Occipital lobe (tissue), 2 donors: Measurements from ENCODE around the gene RDH13. TPM values are rescaled to one million over a fixed set of nuclear protein-coding genes. Genes with fewer than 3 reads are reported as not detected.
"Not testable (repeated sequence)": the region's sequence is repeated elsewhere in the genome, so short reads cannot be mapped to it uniquely, and the experiment has no call there.

Experiments
- DNase-seq: peaks from one replicate; lab custom pipeline; 2025; lab: John Stamatoyannopoulos, UW
- total RNA-seq: library from RNA; depleted of rRNA; stranded (reverse); fragments of >200 nt; gene quantifications from one replicate; pipeline ENCODE4 v1.2.3, GENCODE V29; 2014

RDH13 gene
- total RNA-seq, 1 donor from 2014 or later, result 15.0 TPM

DNA sequence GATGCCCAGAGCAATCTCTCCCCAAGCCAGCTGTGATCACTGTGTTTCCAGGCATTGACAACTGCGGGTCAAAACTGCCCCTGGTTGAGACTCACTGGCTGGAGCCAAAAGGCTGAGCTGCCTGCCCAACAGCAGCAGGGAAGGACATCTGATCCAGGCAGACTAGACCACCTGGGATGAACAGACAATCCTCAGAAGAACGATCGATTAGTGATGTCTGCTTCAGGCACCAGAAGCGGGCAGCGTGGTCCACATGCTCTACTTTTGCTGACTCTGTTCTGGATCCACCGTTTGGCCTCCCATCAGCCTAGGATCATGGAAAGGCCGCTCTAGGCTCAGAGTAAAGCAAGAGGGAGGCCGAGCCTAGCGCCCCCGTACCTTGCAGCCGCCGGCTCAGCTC, 15.0 kb downstream of the RDH13 start:
- no peak for DNase-seq

DNA sequence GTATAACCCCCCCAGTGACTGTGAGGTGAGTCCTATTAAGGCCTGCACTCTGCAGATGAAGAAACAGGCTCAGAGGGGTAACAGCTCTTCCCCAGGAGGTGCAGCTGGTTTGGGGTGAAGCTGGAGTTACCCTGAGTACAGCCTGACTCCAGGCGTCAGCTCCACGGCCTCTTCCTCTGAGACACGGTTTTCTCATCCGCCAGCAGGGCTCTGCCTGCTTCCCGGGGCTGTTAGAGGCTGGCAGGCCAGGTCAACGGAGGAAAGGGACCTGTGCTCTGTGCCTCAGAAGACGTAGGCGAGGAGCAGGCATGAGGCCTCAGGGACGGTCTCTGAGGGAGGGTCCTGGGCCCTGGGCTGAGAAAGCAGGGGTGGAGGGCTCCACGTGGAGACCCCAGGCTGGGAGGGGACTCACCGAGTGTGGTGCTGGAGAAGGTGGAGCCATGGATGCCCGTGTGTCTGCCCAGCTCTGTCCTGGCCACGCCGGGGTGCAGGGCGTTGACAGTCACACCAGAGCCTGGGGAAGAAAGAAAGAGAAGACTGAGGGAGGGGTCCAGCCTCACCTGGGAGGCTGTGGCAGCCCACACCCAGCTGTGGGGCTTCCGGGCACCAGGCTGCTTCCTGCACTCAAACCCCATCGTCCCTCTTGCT, 15.8 kb downstream of the RDH13 start:
- DNase-seq, result no peak

DNA sequence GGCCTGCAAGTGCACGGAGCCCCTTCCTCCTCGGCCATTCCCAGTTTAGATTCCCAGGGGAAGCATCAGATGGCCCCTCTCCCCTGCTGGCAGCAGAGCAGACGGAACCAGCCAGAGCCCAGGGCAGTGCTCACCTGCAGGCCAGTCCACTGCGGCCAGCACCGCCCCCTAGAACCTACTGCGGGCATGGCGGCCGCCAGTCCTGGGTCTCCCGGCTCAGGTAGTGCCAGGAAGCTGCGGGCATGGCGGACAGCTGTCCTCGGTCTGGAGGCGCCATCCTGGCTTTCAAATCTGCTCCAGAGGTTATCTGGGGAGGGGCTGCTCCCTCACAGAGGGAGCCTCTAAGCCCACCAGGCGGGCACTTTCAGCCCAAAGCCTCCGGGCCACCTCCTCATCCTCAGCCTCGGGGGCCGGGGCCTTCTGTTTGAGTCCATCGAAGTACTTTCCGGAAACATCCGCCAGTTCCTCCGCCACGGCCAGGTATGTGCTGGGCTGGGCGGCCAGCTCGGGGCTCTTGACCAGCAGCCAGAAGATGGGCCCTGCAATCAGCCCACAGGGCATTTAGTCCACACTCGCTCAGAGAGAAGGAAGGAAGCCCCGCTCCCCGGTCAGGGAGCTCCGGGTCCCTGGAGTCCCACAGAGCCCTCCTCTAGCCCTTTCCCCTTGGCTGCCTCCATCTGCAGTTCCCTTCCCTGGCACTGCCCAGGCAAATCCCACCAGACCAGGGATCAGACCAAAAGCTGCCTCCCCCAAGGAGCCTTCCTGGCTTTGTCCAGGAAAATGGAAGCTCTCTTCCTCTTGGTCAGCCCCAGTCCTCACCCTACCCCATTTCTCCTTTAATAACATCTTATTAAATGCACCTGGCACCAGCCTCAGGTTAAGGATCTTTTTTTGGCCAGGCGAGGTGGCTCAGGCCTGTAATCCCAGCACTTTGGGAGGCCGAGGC, 17.9 kb downstream of the RDH13 start:
- DNase-seq, result no peak

DNA sequence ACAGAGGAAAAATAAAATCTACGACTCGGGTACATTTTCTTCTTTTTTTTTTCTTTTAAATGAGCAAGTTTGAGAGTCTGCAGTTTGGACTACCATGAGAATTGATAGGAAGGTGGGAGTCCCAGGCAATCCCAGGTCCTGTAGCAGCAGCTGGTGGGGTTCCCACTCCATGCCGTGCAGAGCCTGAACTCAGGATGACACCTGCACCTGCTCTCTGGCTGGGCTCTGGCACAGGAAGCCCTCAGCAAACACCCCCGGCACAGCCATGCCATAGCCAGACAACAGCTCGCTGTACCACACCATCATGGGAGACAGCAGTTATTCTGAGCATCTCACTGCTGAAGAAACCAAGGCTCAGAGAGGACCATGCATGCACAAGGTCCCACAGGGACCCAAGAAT, 18.7 kb downstream of the RDH13 start:
- no peak for DNase-seq

DNA sequence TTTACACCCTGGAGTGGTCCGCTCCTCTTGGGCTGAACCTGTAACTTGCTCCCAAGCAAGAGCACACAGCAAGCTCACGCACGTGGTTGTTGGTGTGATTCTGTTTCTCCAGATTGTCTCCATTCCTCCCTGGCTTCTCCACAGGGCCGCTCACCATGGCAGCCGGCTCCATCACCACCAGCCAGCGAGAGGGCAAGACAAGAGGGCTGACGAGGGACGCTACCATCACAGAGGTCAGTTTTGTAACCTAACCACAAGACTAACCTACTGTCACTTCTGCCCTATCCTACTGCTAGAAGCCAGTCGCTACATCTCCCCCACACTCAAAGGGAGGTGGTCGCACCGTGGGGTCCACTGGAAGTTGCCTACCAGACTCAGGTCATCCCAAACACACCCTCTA, 20.3 kb downstream of the RDH13 start:
- DNase-seq, result no peak

DNA sequence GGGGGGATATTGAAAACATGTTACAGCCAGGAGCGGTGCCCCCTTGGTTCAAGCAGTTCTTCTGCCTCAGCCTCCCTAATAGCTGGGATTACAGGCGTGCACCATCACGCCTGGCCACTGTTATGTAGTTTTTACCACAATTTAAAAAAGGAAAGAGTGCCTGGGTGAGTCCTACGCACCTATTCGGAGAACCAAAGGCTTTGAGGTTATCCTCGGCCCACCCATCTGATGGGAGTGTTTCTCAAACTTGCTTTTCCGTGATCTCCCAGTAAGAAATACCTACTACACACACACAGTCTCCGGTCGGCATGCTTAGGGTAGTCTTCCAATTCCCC, 20.6 kb downstream of the RDH13 start:
- no peak for DNase-seq

DNA sequence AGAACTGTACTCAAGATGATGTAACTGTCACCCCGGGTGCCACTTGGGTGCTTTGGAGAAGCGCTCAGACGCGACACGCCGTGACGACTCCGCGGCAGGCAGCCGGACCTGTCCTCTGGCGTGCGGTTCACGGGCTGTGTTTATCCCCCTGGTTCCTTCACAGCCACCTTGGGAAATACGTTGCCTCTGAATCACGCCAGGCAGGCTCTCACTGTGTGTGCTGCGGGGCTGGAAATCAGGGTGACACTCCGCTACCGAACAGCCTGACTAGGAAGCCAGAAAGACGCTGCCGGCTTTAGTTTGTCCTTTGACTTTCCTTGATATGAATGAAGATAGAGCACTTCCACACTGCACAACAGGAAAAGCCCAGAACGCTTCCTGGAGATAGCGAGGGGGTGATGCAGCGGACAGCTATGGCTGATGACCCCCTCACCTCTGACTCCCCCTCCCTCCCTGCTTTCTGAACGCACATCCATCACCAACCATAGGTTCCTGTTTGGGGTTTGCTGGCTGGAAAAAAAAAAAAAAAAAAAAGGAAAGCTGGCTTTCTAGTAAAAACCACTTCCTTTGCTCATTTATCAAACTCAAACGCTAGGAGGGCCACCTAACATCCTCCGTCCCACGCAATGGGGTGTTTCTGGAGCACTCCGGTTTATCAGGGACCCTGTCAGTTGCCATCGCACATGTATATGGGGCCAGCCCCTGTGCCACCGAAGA, 21.2 kb downstream of the RDH13 start:
- DNase-seq, result no peak

DNA sequence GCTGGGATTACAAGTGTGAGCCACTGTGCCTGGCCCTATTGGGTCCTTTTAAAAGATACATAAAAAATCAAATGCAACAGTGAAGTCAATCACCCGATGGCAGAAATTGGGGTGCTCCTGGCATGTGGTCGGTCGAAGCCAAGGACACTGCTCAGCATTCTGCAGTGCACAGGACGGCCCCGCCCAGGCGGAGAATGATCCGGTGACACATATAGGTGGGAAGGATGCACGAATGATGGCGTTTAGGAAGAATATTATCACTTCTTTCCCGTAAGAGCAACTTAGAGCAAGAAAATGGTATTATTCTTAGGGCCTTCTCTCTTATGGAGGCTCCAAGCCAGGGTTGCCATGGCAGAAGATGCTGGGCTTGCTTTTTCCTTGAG, 21.7 kb downstream of the RDH13 start:
- no peak for DNase-seq

DNA sequence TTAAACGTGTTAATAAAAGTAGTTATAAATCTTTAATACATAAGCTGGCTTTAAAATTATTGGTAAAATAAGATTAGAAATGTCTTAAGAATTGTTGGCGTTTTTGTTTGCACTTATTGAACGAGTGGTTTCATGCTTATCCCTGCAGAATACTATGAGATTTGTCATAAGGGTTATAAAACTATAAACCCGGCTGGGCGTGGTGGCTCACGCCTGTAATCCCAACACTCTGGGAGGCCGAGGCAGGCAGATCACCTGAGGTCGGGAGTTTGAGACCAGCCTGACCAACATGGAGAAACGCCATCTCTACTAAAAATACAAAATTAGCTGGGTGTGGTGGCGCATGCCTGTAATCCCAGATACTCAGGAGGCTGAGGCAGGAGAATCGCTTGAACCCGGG, 22.3 kb downstream of the RDH13 start:
- DNase-seq, result not testable (repeated sequence)

DNA sequence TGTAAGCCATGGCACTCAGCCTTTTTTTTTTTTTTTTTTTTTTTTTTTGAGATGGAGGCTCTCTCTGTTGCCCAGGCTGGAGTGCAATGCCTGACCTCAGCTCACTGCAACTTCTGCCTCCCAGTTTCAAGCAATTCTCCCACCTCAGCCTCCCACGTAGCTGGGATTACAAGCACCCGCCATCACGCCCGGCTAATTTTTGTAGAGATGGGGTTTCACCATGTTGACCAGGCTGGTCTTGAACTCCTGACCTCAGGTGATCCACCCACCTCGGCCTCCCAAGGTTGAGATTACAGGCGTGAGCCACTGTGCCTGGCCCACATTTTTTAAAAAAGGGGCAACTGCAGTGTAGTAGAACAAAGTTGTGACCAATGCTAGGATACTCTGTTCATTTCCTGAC, 25.3 kb downstream of the RDH13 start:
- DNase-seq, result not testable (repeated sequence)

DNA sequence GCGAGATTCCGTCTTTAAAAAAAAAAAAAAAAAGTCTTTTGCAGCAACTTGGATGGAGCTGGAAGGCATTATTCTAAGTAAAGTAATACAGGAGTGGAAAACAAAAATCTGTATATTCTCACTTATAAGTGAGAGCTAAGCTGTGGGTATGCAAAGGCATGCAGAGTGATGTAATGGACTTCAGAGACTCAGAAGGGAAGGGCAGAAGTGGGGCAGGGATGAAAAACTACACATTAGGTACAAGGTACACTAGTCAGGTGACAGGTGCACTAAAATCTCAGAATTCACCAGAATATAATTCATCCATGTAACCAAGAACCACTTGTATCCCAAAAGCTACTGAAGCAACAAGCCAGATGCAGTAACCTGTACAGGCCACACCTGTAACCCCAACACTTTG, 26.9 kb downstream of the RDH13 start:
- no peak for DNase-seq

DNA sequence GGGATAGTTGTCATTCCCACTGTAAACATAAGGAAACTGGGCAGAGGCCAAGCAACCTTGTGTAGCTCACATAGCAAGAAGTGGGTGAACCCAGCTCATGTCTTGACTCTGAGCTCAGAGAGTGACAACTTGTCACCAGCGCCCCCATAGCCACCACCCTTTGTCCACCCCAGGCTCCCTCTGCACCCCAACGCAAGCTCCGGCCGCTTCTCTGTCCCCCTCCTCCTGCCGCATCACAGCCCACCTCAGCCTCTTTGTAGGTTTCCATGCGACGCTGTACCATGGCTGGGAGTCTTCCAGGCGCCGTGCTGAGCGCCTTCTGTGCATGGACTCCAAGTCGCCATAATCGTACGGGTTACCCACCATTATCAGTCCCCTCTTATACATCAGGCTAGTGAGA, 28.2 kb downstream of the RDH13 start:
- no peak for DNase-seq

DNA sequence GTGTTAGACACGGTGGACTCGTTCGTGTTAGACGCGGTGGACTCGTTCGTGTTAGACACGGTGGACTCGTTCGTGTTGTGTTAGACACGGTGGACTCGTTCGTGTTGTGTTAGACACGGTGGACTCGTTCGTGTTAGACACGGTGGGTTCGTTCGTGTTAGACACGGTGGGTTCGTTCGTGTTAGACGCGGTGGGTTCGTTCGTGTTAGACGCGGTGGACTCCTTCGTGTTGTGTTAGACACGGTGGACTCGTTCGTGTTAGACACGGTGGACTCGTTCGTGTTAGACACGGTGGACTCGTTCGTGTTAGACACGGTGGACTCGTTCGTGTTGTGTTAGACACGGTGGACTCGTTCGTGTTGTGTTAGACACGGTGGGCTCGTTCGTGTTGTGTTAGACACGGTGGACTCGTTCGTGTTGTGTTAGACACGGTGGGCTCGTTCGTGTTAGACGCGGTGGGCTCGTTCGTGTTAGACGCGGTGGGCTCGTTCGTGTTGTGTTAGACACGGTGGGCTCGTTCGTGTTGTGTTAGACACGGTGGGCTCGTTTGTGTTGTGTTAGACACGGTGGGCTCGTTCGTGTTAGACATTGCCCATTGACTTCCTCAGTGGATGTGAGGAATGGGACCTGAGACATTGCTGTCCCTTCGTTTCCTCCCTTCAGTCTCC, 29.8 kb downstream of the RDH13 start:
- not testable (repeated sequence) for DNase-seq

DNA sequence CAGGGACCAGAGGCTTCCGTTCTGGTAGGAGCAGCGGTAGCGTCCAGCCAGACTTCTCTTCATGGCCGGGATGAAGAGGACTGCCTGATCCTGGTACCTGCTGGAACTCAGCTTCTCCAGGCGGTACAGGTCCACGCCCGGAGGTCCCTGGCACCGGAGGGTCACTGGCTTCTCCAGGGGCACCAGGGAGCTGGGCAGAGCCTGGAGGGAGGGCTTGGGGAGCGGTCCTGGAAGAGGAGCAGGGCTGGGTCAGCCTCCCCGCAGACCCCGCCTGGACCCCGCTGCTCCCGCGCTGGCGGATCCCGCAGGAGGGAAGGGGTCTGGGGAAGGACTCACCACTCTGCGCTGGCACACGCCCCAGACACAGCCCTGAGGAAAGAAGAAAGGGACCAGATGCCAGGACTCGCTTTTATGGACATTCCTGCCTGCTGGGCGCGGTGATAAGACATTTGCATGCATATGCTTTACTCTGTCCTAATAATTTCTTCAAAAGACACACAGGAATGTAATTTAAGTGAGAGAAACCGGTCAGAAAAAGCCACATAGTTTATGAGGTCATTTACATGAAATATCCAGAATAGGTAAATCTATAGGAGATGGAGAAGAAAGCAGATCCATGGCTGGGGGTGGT, 30.7 kb downstream of the RDH13 start:
- DNase-seq, result no peak

DNA sequence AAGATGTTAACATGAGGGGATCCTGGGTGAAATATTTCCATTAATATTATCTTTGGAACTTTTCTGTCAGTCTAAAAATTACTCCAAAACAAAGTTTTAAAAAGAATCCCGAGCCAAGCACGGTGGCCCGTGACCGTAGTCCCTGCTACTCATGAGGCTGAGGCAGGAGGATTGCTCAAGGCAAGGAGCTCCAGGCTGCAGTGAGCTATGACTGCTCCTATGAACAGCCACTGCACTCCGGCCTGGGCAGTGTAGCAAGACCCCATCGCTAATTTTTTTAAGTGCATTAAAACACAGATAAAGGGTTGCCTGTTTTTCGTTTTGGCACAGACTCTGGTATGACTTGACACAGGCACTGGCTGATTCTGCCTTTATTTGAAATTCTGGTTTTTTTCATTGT, 31.8 kb downstream of the RDH13 start:
- DNase-seq, result no peak

DNA sequence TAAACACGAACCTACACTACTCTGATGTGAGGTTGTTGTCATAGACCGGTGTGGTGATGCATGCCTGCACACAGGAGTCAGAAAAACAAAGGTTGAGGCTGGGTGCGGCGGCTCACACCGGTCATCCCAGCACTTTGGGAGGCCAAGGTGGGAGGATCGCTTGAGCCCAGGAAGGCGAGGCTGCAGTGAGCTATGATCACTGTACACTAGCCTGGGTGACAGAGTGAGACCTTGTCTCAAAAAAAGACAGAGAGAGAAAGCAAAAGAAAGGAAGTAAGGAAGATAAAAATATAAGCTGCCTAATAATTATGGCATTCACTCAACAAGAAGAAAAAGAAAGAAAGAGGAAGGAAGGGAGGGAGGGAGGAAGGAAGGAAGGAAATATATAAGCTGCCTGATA, 34.2 kb downstream of the RDH13 start:
- no peak for DNase-seq

DNA sequence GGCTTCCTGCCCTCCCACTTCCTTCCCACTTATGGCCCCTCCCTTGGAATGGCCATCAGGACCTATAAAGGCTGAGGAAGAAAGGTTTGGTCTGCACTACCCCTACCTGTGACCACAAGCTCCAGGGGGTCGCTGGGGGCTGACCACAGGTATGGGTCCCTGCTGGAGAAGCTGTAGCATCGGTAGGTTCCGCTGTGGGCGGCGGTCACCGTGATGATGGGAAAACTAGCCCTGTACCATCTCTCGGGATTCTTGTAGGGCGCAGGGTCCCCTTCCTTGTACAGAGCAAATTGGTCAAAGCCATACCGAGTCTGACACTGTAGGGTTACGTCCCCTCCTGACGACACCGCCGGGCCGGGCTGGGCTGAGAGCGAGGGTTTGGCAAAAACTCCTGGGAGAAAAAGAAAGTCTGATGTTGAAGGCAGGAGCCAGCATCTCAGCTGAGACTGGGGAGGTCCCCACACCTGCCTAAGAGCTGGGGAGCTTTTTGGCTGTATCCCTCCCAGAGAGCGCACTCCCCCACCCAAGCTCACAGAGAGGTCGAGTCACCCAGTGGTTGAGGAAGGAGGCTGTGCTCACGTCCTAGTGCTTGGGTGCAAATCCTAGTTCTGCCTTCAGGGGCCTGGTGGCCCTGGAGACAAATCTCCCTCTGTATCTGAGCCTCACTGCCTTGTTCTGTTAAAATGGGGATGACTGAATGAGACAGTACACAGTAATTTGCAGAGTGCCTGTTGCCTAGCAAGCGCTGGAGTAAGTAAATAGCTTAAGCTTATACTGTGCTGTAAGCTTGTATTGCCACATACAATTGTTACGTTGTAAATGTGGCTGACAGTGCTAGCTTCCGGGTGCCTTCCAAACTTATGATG, 35.2 kb downstream of the RDH13 start:
- no peak for DNase-seq

DNA sequence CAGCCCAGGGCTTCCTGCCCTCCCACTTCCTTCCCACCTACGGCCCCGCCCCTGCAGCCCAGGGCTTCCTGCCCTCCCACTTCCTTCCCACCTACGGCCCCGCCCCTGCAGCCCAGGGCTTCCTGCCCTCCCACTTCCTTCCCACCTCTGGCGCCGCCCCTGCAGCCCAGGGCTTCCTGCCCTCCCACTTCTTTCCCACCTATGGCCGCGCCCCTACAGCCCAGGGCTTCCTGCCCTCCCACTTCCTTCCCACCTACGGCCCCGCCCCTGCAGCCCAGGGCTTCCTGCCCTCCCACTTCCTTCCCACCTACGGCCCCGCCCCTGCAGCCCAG, 35.8 kb downstream of the RDH13 start:
- not testable (repeated sequence) for DNase-seq

DNA sequence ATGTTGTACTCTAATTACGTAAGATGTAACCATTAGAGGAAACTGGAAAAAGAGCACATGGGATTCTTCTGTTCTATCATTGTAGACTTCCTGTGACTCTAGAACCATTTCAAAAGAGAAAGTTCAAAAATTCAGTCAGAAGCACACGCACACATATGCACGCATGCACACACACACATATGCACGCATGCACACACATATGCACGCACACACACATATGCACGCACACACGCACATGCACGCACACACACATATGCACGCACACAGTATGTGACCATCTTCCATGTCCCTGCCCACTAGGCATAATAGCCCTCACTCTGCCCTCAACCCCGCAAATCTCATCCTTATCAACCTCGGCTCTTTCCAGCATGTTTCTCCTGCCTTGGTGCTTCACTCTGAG, 38.8 kb downstream of the RDH13 start:
- no peak for DNase-seq

DNA sequence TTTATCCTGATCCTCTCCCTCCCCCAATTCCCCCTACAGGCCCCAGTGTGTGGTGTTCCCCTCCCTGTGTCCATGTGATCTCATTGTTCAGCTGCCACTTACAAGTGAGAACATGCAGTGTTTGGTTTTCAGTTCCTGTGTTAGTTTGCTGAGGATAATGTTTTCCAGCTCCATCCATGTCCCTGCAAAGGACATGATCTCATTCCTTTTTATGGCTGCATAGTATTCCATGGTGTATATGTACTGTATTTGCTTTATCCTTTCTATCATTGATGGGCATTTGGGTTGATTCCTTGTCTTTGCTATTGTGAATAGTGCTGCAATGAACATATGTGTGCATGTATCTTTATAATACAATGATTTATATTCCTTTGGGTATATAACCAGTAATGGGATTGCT, 42.6 kb downstream of the RDH13 start:
- DNase-seq, result not testable (repeated sequence)

DNA sequence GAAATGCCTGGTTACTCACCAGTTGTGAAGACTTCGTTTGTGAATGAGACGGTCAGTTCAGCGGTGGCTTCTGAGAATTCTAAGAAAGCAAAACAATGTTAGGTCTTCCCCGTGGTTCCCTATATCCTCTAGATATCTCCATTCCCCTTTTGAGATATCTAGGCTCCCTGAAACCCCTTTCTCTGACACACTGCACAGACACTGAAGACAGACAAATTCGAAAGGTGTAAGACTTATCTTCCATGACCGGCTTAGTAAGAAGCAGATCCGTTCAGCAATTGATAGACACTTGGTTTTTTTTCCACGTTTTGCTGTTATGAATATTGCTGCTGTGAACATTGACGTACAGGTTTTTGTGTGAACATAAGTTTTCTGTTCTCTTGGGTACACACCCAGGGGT, 44.3 kb downstream of the RDH13 start:
- no peak for DNase-seq
